HL-60 (cell line): ENCODE results near the gene BHLHA9.

ENCODE experiments used
- DNase-seq, 2 experiments: peaks; one replicate each; pipeline ENCODE4 v3.0.0-alpha.2; 2010 to 2020; ENCODE audit warnings: low read depth in 1 of 2, low spot score in 1 of 2
- H3K27ac ChIP-seq: fragments of 250-450 bp; sonication (Bioruptor Pico); replicated peaks from 2 replicates; pipeline ENCODE4 v1.5.1; 2020; ENCODE audit warnings: mild to moderate bottlenecking, moderate library complexity
- H3K27me3 ChIP-seq: fragments of 250-450 bp; sonication (Bioruptor Pico); 2 replicates; pipeline ENCODE4 v1.5.1; 2021; ENCODE audit warnings: mild to moderate bottlenecking, moderate library complexity; ENCODE audit not compliant: insufficient read depth, poor library complexity, severe bottlenecking
- H3K4me3 ChIP-seq: replicated peaks from 2 replicates; pipeline ENCODE4 v1.5.1; 2011; ENCODE audit warnings: mild to moderate bottlenecking, control low read depth, low read length; ENCODE audit not compliant: insufficient read depth
- GABPA ChIP-seq: IDR thresholded peaks from 2 replicates; pipeline ENCODE4 v1.6.1; 2012; ENCODE audit warnings: low read depth
- POLR2AphosphoS5 ChIP-seq: IDR thresholded peaks from 2 replicates; pipeline ENCODE4 v1.6.1; 2012; ENCODE audit warnings: low read depth
- SPI1 ChIP-seq: IDR thresholded peaks from 2 replicates; pipeline ENCODE4 v1.6.1; 2012; ENCODE audit warnings: low read depth, mild to moderate bottlenecking, borderline replicate concordance
- long read RNA-seq: library from polyadenylated mRNA; unstranded; transcript quantifications from one replicate; pipeline ENCODE4 v2.0.0, GENCODE V29; 2020
- TF ChIP-seq, protein P1 (sequence below): IDR thresholded peaks from one replicate; pipeline ENCODE4 v1.5.1; 2011; ENCODE audit warnings: low read length, control low read depth, inconsistent platforms; ENCODE audit not compliant: insufficient read depth
- TF ChIP-seq, protein P2 (sequence below): IDR thresholded peaks from 2 replicates; pipeline ENCODE4 v1.6.1; 2012; ENCODE audit warnings: low read depth; ENCODE audit not compliant: insufficient replicate concordance

The BHLHA9 gene
- long read RNA-seq, result 0 reads

DNA sequence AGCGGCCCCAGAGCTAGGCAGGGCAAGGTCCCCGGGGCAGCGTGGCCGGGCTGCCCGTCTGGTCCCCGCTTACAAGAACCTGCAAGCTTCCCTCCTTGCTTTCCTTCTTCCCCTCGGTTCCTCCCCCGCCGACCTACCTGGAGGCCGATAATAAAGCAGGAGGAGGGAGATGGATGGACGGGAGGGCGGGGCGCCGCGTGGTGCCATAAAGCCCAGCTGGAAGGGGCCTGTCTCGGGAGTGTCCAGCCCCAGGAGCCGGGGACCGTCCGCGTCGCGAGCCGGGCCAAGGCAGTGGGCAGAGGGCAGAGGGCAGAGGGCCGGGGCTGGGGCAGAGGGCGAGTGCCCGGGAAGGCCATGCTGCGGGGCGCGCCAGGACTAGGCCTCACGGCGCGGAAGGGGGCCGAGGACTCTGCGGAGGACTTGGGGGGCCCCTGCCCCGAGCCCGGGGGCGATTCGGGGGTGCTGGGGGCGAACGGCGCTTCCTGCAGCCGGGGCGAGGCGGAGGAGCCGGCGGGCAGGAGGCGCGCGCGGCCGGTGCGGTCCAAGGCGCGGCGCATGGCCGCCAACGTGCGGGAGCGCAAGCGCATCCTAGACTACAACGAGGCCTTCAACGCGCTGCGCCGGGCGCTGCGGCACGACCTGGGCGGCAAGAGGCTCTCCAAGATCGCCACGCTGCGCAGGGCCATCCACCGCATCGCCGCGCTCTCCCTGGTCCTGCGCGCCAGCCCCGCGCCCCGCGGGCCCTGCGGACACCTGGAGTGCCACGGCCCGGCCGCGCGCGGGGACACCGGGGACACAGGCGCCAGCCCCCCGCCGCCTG, at the start of gene BHLHA9:
BHLHA9 (plus strand) TSS at position 235 of the 820 bp plus-strand sequence; CDS start at position 355, 120 bp downstream.
- Histone ChIP-seq H3K27ac (no peak within 1 kb of the TSS), H3K27me3 (peaks cover 4% of the 10 kb centered on the region), H3K4me3 (no peak within 1 kb of the TSS)
- TF ChIP-seq GABPA (no peak), POLR2AphosphoS5 (no peak), SPI1 (no peak)
- TF ChIP-seq, protein P1, sequence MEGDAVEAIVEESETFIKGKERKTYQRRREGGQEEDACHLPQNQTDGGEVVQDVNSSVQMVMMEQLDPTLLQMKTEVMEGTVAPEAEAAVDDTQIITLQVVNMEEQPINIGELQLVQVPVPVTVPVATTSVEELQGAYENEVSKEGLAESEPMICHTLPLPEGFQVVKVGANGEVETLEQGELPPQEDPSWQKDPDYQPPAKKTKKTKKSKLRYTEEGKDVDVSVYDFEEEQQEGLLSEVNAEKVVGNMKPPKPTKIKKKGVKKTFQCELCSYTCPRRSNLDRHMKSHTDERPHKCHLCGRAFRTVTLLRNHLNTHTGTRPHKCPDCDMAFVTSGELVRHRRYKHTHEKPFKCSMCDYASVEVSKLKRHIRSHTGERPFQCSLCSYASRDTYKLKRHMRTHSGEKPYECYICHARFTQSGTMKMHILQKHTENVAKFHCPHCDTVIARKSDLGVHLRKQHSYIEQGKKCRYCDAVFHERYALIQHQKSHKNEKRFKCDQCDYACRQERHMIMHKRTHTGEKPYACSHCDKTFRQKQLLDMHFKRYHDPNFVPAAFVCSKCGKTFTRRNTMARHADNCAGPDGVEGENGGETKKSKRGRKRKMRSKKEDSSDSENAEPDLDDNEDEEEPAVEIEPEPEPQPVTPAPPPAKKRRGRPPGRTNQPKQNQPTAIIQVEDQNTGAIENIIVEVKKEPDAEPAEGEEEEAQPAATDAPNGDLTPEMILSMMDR, result no peak
- TF ChIP-seq, protein P2, sequence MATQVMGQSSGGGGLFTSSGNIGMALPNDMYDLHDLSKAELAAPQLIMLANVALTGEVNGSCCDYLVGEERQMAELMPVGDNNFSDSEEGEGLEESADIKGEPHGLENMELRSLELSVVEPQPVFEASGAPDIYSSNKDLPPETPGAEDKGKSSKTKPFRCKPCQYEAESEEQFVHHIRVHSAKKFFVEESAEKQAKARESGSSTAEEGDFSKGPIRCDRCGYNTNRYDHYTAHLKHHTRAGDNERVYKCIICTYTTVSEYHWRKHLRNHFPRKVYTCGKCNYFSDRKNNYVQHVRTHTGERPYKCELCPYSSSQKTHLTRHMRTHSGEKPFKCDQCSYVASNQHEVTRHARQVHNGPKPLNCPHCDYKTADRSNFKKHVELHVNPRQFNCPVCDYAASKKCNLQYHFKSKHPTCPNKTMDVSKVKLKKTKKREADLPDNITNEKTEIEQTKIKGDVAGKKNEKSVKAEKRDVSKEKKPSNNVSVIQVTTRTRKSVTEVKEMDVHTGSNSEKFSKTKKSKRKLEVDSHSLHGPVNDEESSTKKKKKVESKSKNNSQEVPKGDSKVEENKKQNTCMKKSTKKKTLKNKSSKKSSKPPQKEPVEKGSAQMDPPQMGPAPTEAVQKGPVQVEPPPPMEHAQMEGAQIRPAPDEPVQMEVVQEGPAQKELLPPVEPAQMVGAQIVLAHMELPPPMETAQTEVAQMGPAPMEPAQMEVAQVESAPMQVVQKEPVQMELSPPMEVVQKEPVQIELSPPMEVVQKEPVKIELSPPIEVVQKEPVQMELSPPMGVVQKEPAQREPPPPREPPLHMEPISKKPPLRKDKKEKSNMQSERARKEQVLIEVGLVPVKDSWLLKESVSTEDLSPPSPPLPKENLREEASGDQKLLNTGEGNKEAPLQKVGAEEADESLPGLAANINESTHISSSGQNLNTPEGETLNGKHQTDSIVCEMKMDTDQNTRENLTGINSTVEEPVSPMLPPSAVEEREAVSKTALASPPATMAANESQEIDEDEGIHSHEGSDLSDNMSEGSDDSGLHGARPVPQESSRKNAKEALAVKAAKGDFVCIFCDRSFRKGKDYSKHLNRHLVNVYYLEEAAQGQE, result no peak
- DNase-seq, result no peak

DNA sequence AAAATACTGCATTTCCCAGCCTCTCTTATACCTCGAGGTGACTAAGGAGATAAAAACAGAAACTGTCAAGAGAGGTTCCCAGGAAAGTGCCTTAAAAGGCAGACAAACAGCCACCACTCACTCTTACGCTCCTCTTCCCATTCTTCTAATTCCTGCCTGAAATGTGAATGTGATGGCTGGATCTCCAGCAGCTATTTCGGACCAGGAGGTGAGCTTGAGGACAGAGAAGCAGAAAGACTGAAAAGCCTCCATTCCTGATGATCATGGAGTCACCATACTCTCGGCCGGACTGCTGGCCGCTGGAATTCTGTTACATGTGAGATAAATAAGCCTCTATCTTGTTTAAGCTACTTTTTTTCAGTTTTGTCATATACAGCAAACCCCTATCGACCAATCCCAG, 49.0 kb upstream of the BHLHA9 start:
- no peak overlapping the region for H3K4me3 ChIP-seq
- no peaks in the 10 kb centered on the region for H3K27me3 ChIP-seq
- DNase-seq, result no peak
- TF ChIP-seq POLR2AphosphoS5, result no peak
- TF ChIP-seq, protein P1, result no peak
- TF ChIP-seq, protein P2, result no peak
- no peak for TF ChIP-seq GABPA
- TF ChIP-seq SPI1, result no peak
- H3K27ac ChIP-seq, result no peak overlapping the region

DNA sequence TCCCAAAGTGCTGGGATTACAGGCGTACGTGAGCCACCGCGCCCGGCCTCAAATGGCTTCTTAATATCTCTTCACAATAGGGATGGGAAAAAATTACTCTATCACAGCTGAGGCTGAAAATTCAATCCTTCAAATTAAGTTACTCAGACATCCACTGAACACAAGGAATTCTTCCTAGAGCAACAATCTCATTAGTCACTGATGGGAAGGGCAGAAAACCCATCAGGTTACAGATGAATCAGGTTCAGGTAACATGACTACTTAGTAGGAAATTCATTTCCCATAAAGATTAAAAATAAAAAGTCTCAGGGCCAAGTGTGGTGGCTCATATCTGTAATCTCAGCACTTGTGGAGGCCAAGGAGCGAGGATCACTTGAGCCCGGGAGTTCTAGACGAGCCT, 47.9 kb upstream of the BHLHA9 start:
- Histone ChIP-seq H3K4me3 (no peak overlapping the region), H3K27ac (no peak overlapping the region), H3K27me3 (no peaks in the 10 kb centered on the region)
- TF ChIP-seq POLR2AphosphoS5 (no peak), GABPA (no peak), SPI1 (no peak)
- TF ChIP-seq, protein P1, result no peak
- TF ChIP-seq, protein P2, result no peak
- no peak for DNase-seq
